B cell (primary cell): Measurements from ENCODE around the gene TLR10. TPM values are rescaled to one million over a fixed set of nuclear protein-coding genes. Genes with fewer than 3 reads are reported as not detected.
A peak's percentile ranks its signal among the peaks of the same experiment; 100 is the strongest.

Experiments used
- ATAC-seq: fragments of 200-7000 bp; cut with Tn5 transposase; one replicate; pipeline ENCODE4 v1.10.0; 2021; ENCODE audit warnings: low read depth, mild to moderate bottlenecking, moderate number of reproducible peaks, moderate library complexity
- CTCF ChIA-PET: fragments of 350-600 bp; sonication (Branson Sonifier 250); formaldehyde crosslinking; loops from one replicate; lab custom pipeline; 2021; ENCODE audit warnings: antibody characterized with exemption, inconsistent platforms; lab: Charles Lee
- POLR2A ChIA-PET: fragments of 350-600 bp; sonication (Branson Sonifier 250); formaldehyde crosslinking; loops from one replicate; lab custom pipeline; 2021; ENCODE audit warnings: antibody characterized with exemption; lab: Charles Lee
- DNase-seq: peaks from one replicate; pipeline ENCODE4 v3.0.0; 2013
- H2AFZ ChIP-seq: 2 replicates; pipeline ENCODE4 v1.6.1; 2012; ENCODE audit warnings: mild to moderate bottlenecking, low read depth, low read length; ENCODE audit not compliant: insufficient read depth, poor library complexity, severe bottlenecking
- H3K27ac ChIP-seq, 2 donors: 1 replicate in 1 of 2; 2 replicates in 1 of 2; pipeline ENCODE4 v1.5.1; 2012 to 2013; ENCODE audit warnings: low read length in 2 of 2, mild to moderate bottlenecking in 2 of 2, moderate library complexity in 1 of 2
- H3K27me3 ChIP-seq, 4 experiments: fragments of 200-600 bp in 1 of 4; sonication (generic) in 1 of 4; replicated peaks in 1 of 4; 1 replicate in 2 of 4; 2 replicates in 2 of 4; pipeline versions ENCODE4 v1.6.1 to v1.7.0; 2013 to 2016; ENCODE audit warnings: low read length in 3 of 4, mild to moderate bottlenecking in 2 of 4, mixed read lengths in 1 of 4, moderate library complexity in 1 of 4; ENCODE audit not compliant: insufficient read depth in 4 of 4, control insufficient read depth in 3 of 4; ENCODE audit errors: control extremely low read depth in 1 of 4
- H3K36me3 ChIP-seq, 2 experiments: replicated peaks in 1 of 2; 1 replicate in 1 of 2; 2 replicates in 1 of 2; pipeline versions ENCODE4 v1.6.1 to v1.7.1; 2013; ENCODE audit warnings: low read length in 1 of 2; ENCODE audit not compliant: insufficient read depth in 2 of 2, control insufficient read depth in 1 of 2; ENCODE audit errors: control extremely low read depth in 1 of 2, extremely low read depth in 1 of 2
- H3K4me1 ChIP-seq, 2 donors: fragments of 200-600 bp in 1 of 2; sonication (generic) in 1 of 2; 1 replicate in 1 of 2; 2 replicates in 1 of 2; pipeline versions ENCODE4 v1.5.1 to v1.6.1; 2013 to 2017; ENCODE audit warnings: low read length in 2 of 2; ENCODE audit not compliant: control insufficient read depth in 2 of 2, insufficient read depth in 2 of 2
- H3K4me2 ChIP-seq: replicated peaks from 2 replicates; pipeline ENCODE3; 2012; ENCODE audit warnings: mild to moderate bottlenecking, low read depth, low read length; ENCODE audit not compliant: poor library complexity, severe bottlenecking
- H3K4me3 ChIP-seq, 5 experiments: fragments of 200-600 bp in 1 of 5; sonication (generic) in 1 of 5; 1 replicate in 3 of 5; 2 replicates in 2 of 5; pipeline versions ENCODE4 v1.5.1 to v1.7.0; 2011 to 2016; ENCODE audit warnings: low read length in 4 of 5, mild to moderate bottlenecking in 4 of 5, low read depth in 2 of 5, control low read depth in 1 of 5, moderate library complexity in 1 of 5; ENCODE audit not compliant: insufficient read depth in 1 of 5; ENCODE audit errors: control extremely low read depth in 1 of 5, extremely low read depth in 1 of 5
- H3K79me2 ChIP-seq: fragments of 200-600 bp; sonication (generic); one replicate; pipeline ENCODE4 v1.6.0; 2016; ENCODE audit warnings: low read length; ENCODE audit not compliant: control insufficient read depth, insufficient read depth
- H3K9ac ChIP-seq: fragments of 200-600 bp; sonication (generic); 2 replicates; pipeline ENCODE4 v1.6.1; 2017; ENCODE audit warnings: mild to moderate bottlenecking, low read length, moderate library complexity
- H3K9me3 ChIP-seq, 3 donors: one replicate each; pipeline versions ENCODE4 v1.6.1 to v1.7.1; 2013; ENCODE audit warnings: low read length in 2 of 3; ENCODE audit not compliant: control insufficient read depth in 2 of 3, insufficient read depth in 1 of 3; ENCODE audit errors: control extremely low read depth in 1 of 3
- H4K20me1 ChIP-seq: 2 replicates; pipeline ENCODE4 v1.6.0; 2012; ENCODE audit warnings: mild to moderate bottlenecking, low read length; ENCODE audit not compliant: insufficient read depth, control insufficient read depth, poor library complexity, severe bottlenecking
- H3K27ac Mint-ChIP-seq: one replicate; pipeline ENCODE4 v1.8.0; 2021; ENCODE audit warnings: mixed read lengths
- H3K27me3 Mint-ChIP-seq: one replicate; pipeline ENCODE4 v1.8.0; 2021; ENCODE audit warnings: mixed read lengths
- H3K4me1 Mint-ChIP-seq: one replicate; pipeline ENCODE4 v1.8.0; 2021; ENCODE audit warnings: mixed read lengths
- H3K4me3 Mint-ChIP-seq: one replicate; pipeline ENCODE4 v1.8.0; 2021; ENCODE audit warnings: mixed read lengths
- H3K9me3 Mint-ChIP-seq: one replicate; pipeline ENCODE4 v1.8.0; 2022; ENCODE audit warnings: mixed read lengths; ENCODE audit not compliant: insufficient read depth
- EZH2 ChIP-seq: IDR thresholded peaks from 2 replicates; pipeline ENCODE4 v1.6.1; 2012; ENCODE audit warnings: borderline replicate concordance, low read depth, mild to moderate bottlenecking, moderate library complexity, low read length; ENCODE audit not compliant: insufficient read depth, poor library complexity, severe bottlenecking
- WGBS: methylation state at CpG from one replicate; pipeline ENCODE4 v1.1.5; 2013; ENCODE audit warnings: missing lambda C conversion rate; ENCODE audit not compliant: insufficient coverage; 5-methylcytosine and 5-hydroxymethylcytosine counted together
- intact Hi-C: fragments of 100-400 bp; cut with micrococcal nuclease; formaldehyde crosslinking; loops from one replicate; pipeline ENCODE4 v1.10.0; 2022
- polyA plus RNA-seq: library from polyadenylated mRNA; depleted of rRNA; stranded (reverse); fragments of >200 nt; gene quantifications from 2 replicates; pipeline ENCODE4 v1.2.3, GENCODE V29; 2012
- total RNA-seq, 2 donors: library from RNA; stranded (reverse); fragments of 120-200 nt in 1 of 2; gene quantifications; 1 replicate in 1 of 2; 2 replicates in 1 of 2; pipeline versions ENCODE4 v1.2.3 to v1.2.4, GENCODE V29; 2013 to 2022
- TF ChIP-seq, protein P1 (sequence below): fragments of 200-600 bp; IDR thresholded peaks from one replicate; pipeline ENCODE4 v1.8.0; 2022; ENCODE audit warnings: antibody characterized with exemption, mild to moderate bottlenecking

Gene TLR10
- total and polyA plus RNA-seq, 2 donors (not counting 1 experiment from before 2014, with no cell fraction given) = 48.0 to 51.5 TPM

DNA sequence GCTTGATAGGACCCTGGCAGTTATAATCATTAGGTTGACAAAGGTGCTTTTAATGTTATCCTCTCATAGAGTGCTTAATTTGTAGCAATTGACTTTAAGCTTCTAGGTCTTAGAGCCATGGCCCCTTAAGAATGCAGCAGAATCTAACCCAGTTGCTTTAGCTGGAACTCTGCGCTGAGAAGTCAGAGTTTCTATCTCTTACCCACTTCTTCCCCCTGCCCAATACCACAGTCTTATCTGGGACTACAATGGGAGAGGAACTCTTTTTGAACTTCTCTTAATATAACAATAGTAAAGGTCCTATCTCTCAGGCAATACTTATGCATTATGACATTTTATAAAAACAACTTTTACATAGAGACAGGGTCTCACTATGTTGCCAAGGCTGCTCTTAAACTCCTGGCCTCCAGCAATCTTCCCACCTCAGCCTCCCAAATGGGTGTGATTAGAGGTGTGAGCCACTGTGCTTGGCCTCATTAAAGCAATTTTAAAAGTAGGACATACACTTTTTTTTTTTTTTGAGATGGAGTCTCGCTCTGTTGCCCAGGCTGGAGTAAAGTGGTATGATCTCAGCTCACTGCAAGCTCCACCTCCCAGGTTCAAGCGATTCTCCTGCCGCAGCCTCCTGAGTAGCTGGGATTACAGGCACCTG lies 1.8 kb downstream of the TLR10 start:
- Histone ChIP-seq H3K27ac (peak overlapping the region; percentile 78 to 83), H3K9ac (peak overlapping the region; percentile 81), H3K36me3 (peaks cover 15 to 27% of the 10 kb centered on the region in 2 experiments), H3K4me1 (peaks cover 44 to 46% of the 10 kb centered on the region in 2 donors), H3K4me2 (peak overlapping the region; percentile 84), H2AFZ (peak overlapping the region; percentile 0), H3K4me3 (peak overlapping the region; percentile 50 to 92 (median 72)), H3K9me3 (peaks cover 1 to 7% (median 3%) of the 10 kb centered on the region in 3 donors), H4K20me1 (no peaks in the 10 kb centered on the region), H3K79me2 (peaks cover 82% of the 10 kb centered on the region), H3K27me3 (no peaks in the 10 kb centered on the region)
- no CpG with 5 or more reads among the region's 4 CpGs for WGBS
- peak overlapping the region; percentile 69 for H3K27ac Mint-ChIP-seq
- CTCF ChIA-PET = interaction anchor here (0.7 to 8.5 kb wide), 11 partner anchors 16 to 602 kb away, joined by 3 to 620 read pairs (median 17); partner anchors contain the start of genes FAM114A1, TLR1 and TLR6
- intact Hi-C loops = loop anchor here (5.0 to 10.0 kb wide), 2 partner anchors 36 to 116 kb away; partner anchors contain the start of gene KLF3
- ATAC-seq (peak; percentile 5), DNase-seq (peak; percentile 34)
- no peaks in the 10 kb centered on the region for H3K27me3 Mint-ChIP-seq
- no peak for TF ChIP-seq EZH2
- TF ChIP-seq, protein P1, sequence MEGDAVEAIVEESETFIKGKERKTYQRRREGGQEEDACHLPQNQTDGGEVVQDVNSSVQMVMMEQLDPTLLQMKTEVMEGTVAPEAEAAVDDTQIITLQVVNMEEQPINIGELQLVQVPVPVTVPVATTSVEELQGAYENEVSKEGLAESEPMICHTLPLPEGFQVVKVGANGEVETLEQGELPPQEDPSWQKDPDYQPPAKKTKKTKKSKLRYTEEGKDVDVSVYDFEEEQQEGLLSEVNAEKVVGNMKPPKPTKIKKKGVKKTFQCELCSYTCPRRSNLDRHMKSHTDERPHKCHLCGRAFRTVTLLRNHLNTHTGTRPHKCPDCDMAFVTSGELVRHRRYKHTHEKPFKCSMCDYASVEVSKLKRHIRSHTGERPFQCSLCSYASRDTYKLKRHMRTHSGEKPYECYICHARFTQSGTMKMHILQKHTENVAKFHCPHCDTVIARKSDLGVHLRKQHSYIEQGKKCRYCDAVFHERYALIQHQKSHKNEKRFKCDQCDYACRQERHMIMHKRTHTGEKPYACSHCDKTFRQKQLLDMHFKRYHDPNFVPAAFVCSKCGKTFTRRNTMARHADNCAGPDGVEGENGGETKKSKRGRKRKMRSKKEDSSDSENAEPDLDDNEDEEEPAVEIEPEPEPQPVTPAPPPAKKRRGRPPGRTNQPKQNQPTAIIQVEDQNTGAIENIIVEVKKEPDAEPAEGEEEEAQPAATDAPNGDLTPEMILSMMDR = no peak
- POLR2A ChIA-PET = interaction anchor here (0.5 to 7.2 kb wide), 8 partner anchors 11 to 604 kb away, joined by 3 to 110 read pairs (median 5); no protein-coding TSS in a partner anchor
- peaks cover 7% of the 10 kb centered on the region for H3K9me3 Mint-ChIP-seq
- H3K4me1 Mint-ChIP-seq = peaks cover 70% of the 10 kb centered on the region
- H3K4me3 Mint-ChIP-seq = peak overlapping the region; percentile 45

DNA sequence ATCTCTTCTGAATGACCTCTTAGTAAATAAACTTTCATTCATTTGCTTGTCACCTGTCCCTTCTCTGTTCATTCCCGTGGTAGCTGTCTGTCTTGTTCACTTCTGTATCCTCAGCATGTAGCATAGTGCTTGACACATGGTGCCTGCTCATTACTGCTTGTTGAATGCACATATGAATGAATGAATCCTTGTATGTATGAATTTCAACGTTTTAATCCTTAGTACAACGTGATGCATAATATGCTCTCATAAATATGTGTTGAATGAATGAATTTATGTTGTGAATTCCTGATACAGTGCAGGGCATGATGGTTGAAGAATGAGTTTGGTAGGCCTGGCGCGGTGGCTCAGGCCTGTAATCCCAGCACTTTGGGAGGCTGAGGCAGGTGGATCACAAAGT lies 3.0 kb downstream of the TLR10 start:
- H3K79me2 ChIP-seq = peaks cover 94% of the 10 kb centered on the region
- H3K27ac Mint-ChIP-seq = peak overlapping the region; percentile 69
- no peaks in the 10 kb centered on the region for H3K27me3 ChIP-seq
- intact Hi-C loops = loop anchor here (5.0 to 10.0 kb wide), 2 partner anchors 38 to 115 kb away; partner anchors contain the start of gene KLF3
- peak overlapping the region; percentile 84 for H3K4me2 ChIP-seq
- peak overlapping the region; percentile 78 to 83 for H3K27ac ChIP-seq
- ATAC-seq (no peak), DNase-seq (no peak)
- H3K4me3 Mint-ChIP-seq = peak overlapping the region; percentile 45
- peak overlapping the region; percentile 81 for H3K9ac ChIP-seq
- no peaks in the 10 kb centered on the region for H3K27me3 Mint-ChIP-seq
- ChIA-PET CTCF (interaction anchor here (7.4 to 8.5 kb wide), 3 partner anchors 15 to 80 kb away, joined by 58 to 620 read pairs (median 134); partner anchors contain the start of gene TLR1), POLR2A (interaction anchor here (1.0 to 7.2 kb wide), 2 partner anchors 18 to 76 kb away, joined by 3 to 110 read pairs; no protein-coding TSS in a partner anchor)
- peak overlapping the region; percentile 44 for H2AFZ ChIP-seq
- no peak for TF ChIP-seq EZH2
- TF ChIP-seq, protein P1 = no peak
- peaks cover 19 to 39% of the 10 kb centered on the region in 2 experiments for H3K36me3 ChIP-seq
- H4K20me1 ChIP-seq = no peaks in the 10 kb centered on the region
- H3K4me1 Mint-ChIP-seq = peaks cover 69% of the 10 kb centered on the region
- peaks cover 0 to 5% (median 4%) of the 10 kb centered on the region in 3 donors for H3K9me3 ChIP-seq
- H3K9me3 Mint-ChIP-seq = peaks cover 7% of the 10 kb centered on the region
- peak overlapping the region in 4 of 5 experiments; percentile 16 to 92 (median 74) for H3K4me3 ChIP-seq
- 68% methylated on average over 3 of the region's 5 CpGs for WGBS
- H3K4me1 ChIP-seq = peaks cover 43 to 48% of the 10 kb centered on the region in 2 donors
